Measurements from ENCODE around the gene GLT8D1. TPM values are rescaled to one million over a fixed set of nuclear protein-coding genes. Genes with fewer than 3 reads are reported as not detected.

GLT8D1 gene
- total RNA-seq, 1 experiment from 2014 or later: 42.1 TPM

DNA sequence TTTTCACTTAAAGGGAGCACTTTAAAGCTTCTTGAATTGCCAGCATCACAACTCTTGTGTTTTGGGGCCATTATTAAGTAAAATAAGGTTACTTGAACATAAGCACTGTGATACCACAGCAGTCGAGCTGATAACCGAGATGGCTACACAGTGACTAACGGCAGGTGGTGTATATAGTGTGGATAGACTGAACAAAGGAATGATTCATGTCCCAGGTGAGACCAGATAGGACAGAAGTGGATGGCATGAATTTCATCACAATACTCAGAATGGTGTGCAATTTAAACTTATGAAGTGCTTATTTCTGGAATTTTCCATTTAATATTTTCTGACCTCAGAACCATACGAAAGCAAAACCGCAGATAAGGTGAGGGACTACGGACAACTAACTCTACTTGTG lies 60.0 kb downstream of the GLT8D1 start:
- Histone ChIP-seq H3K4me1 (ENCODE audit: control insufficient read depth in 1 of 2, insufficient read depth in 2 of 2, low read length in 2 of 2) (no peaks in the 10 kb centered on the region; a peak in 1 of 4 replicates), H3K79me2 (ENCODE audit: insufficient read depth, low read length) (no peaks in the 10 kb centered on the region), H3K4me2 (ENCODE audit: low read length) (no peak overlapping the region), H3K27ac (ENCODE audit: low read depth, low read length) (no peak overlapping the region), H3K4me3 (replicated peaks in 1 of 2; ENCODE audit: low read depth in 1 of 2, low read length in 2 of 2) (no peak overlapping the region), H3K9ac (ENCODE audit: low read length) (no peak overlapping the region), H2AFZ (ENCODE audit: low read depth, low read length, poor library complexity, severe bottlenecking) (no peak overlapping the region), H3K27me3 (ENCODE audit: insufficient read depth, low read length) (no peaks in the 10 kb centered on the region), H3K36me3 (ENCODE audit: control insufficient read depth in 1 of 2, insufficient read depth in 2 of 2, low read length in 2 of 2) (peaks cover 19 to 29% of the 10 kb centered on the region in 2 experiments; a peak in 3 of 4 replicates), H4K20me1 (ENCODE audit: insufficient read depth) (no peaks in the 10 kb centered on the region), H3K9me3 (ENCODE audit: control insufficient read depth in 1 of 2, insufficient read depth in 1 of 2, low read depth in 1 of 2, low read length in 2 of 2) (no peaks in the 10 kb centered on the region), H3K9me2 (ENCODE audit: insufficient read depth) (no peaks in the 10 kb centered on the region)
- CTCF ChIA-PET: no interaction called here
- RAD21 ChIA-PET (ENCODE audit: low non-redundant PET in 1 of 2, low total read pairs in 2 of 2, uncharacterized antibody in 2 of 2, unreplicated experiment in 2 of 2): no interaction called here
- no peak for DNase-seq (ENCODE audit: low read depth, low spot score)
- intact Hi-C loops (cut with micrococcal nuclease): no loop called here
- BruUV-seq (replicated peaks): TSS peak; percentile 33
- POLR2A ChIA-PET: no interaction called here
- TF ChIP-seq EZH2phosphoT487 (IDR thresholded peaks at IDR 0.05; ENCODE audit: borderline replicate concordance) (no peak), POLR2A (IDR thresholded peaks at IDR 0.05; ENCODE audit: borderline replicate concordance, extremely low read depth, insufficient read depth, insufficient read length) (no peak), ZFX (IDR thresholded peaks at IDR 0.05) (no peak), JUND (IDR thresholded peaks at IDR 0.05) (no peak), YY1 (IDR thresholded peaks at IDR 0.05; ENCODE audit: extremely low read depth, insufficient replicate concordance, low read depth, low read length) (no peak), POLR2AphosphoS5 (IDR thresholded peaks at IDR 0.05; ENCODE audit: low read depth, low read length) (no peak)
- TF ChIP-seq, protein P1, sequence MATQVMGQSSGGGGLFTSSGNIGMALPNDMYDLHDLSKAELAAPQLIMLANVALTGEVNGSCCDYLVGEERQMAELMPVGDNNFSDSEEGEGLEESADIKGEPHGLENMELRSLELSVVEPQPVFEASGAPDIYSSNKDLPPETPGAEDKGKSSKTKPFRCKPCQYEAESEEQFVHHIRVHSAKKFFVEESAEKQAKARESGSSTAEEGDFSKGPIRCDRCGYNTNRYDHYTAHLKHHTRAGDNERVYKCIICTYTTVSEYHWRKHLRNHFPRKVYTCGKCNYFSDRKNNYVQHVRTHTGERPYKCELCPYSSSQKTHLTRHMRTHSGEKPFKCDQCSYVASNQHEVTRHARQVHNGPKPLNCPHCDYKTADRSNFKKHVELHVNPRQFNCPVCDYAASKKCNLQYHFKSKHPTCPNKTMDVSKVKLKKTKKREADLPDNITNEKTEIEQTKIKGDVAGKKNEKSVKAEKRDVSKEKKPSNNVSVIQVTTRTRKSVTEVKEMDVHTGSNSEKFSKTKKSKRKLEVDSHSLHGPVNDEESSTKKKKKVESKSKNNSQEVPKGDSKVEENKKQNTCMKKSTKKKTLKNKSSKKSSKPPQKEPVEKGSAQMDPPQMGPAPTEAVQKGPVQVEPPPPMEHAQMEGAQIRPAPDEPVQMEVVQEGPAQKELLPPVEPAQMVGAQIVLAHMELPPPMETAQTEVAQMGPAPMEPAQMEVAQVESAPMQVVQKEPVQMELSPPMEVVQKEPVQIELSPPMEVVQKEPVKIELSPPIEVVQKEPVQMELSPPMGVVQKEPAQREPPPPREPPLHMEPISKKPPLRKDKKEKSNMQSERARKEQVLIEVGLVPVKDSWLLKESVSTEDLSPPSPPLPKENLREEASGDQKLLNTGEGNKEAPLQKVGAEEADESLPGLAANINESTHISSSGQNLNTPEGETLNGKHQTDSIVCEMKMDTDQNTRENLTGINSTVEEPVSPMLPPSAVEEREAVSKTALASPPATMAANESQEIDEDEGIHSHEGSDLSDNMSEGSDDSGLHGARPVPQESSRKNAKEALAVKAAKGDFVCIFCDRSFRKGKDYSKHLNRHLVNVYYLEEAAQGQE (IDR thresholded peaks at IDR 0.05; ENCODE audit: low read depth): no peak
- TF ChIP-seq, protein P2, sequence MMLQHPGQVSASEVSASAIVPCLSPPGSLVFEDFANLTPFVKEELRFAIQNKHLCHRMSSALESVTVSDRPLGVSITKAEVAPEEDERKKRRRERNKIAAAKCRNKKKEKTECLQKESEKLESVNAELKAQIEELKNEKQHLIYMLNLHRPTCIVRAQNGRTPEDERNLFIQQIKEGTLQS (IDR thresholded peaks at IDR 0.05): no peak
- TF ChIP-seq, protein P3, sequence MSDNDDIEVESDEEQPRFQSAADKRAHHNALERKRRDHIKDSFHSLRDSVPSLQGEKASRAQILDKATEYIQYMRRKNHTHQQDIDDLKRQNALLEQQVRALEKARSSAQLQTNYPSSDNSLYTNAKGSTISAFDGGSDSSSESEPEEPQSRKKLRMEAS (IDR thresholded peaks at IDR 0.05): no peak
- ATAC-seq: no peak

Other genes with a start within 250 kb of the GLT8D1 start
- 0.44 TPM for gene STAB1, start 210.5 kb downstream of the GLT8D1 start, total RNA-seq (2021; ENCODE audit: unreplicated experiment)
- gene NT5DC2, start 171.9 kb downstream of the GLT8D1 start, total RNA-seq (2021; ENCODE audit: unreplicated experiment): 125 TPM
- gene UQCC5, start 169.2 kb downstream of the GLT8D1 start, total RNA-seq (2021; ENCODE audit: unreplicated experiment): 14.1 TPM
- 40.0 TPM for gene PBRM1, start 19.9 kb downstream of the GLT8D1 start, total RNA-seq (2021; ENCODE audit: unreplicated experiment)
- gene GNL3, start 19.8 kb downstream of the GLT8D1 start, total RNA-seq (2021; ENCODE audit: unreplicated experiment): 205 TPM
- gene SPCS1, start 315 bp upstream of the GLT8D1 start, total RNA-seq (2021; ENCODE audit: unreplicated experiment): 124 TPM
- gene NEK4, start 65.1 kb upstream of the GLT8D1 start, total RNA-seq (2021; ENCODE audit: unreplicated experiment): 36.2 TPM
- gene ITIH1, start 71.8 kb upstream of the GLT8D1 start, total RNA-seq (2021; ENCODE audit: unreplicated experiment): 0.37 TPM
- 0.44 TPM for gene ITIH3, start 89.0 kb upstream of the GLT8D1 start, total RNA-seq (2021; ENCODE audit: unreplicated experiment)
- 4.1 TPM for gene ITIH4, start 124.9 kb upstream of the GLT8D1 start, total RNA-seq (2021; ENCODE audit: unreplicated experiment)
- gene MUSTN1, start 129.2 kb upstream of the GLT8D1 start, total RNA-seq (2021; ENCODE audit: unreplicated experiment): 0.44 TPM
- 20.2 TPM for gene STIMATE, start 191.8 kb upstream of the GLT8D1 start, total RNA-seq (2021; ENCODE audit: unreplicated experiment)